ENCODE measurements around the gene EFHC1. TPM values are rescaled to one million over a fixed set of nuclear protein-coding genes. Genes with fewer than 3 reads are reported as not detected.

EFHC1 gene
- total RNA-seq, 1 donor from 2014 or later, result 59.8 TPM

- H3K4me1 ChIP-seq, result peaks cover 11% of the 10 kb centered on the region
- H3F3A ChIP-seq (ENCODE audit: low read depth), result peaks cover 13% of the 10 kb centered on the region
- no peak overlapping the region for H3K4me3 ChIP-seq
- no peaks in the 10 kb centered on the region for H3K79me2 ChIP-seq (ENCODE audit: low read depth)
- H4K20me1 ChIP-seq (ENCODE audit: low read depth), result no peaks in the 10 kb centered on the region
- TF ChIP-seq EZH2phosphoT487 (IDR thresholded peaks at IDR 0.05), result no peak
- no peak for TF ChIP-seq EZH2 (IDR thresholded peaks at IDR 0.05)
- TF ChIP-seq, protein P1, sequence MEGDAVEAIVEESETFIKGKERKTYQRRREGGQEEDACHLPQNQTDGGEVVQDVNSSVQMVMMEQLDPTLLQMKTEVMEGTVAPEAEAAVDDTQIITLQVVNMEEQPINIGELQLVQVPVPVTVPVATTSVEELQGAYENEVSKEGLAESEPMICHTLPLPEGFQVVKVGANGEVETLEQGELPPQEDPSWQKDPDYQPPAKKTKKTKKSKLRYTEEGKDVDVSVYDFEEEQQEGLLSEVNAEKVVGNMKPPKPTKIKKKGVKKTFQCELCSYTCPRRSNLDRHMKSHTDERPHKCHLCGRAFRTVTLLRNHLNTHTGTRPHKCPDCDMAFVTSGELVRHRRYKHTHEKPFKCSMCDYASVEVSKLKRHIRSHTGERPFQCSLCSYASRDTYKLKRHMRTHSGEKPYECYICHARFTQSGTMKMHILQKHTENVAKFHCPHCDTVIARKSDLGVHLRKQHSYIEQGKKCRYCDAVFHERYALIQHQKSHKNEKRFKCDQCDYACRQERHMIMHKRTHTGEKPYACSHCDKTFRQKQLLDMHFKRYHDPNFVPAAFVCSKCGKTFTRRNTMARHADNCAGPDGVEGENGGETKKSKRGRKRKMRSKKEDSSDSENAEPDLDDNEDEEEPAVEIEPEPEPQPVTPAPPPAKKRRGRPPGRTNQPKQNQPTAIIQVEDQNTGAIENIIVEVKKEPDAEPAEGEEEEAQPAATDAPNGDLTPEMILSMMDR (IDR thresholded peaks at IDR 0.05), result no peak
- Mint-ChIP-seq H3K9me3 (no peaks in the 10 kb centered on the region), H3K4me1 (peaks cover 20% of the 10 kb centered on the region), H3K36me3 (no peaks in the 10 kb centered on the region), H3K27ac (no peak overlapping the region), H3K4me3 (no peak overlapping the region), H3K27me3 (ENCODE audit: insufficient read depth, low read depth) (no peaks in the 10 kb centered on the region)
- no peak for DNase-seq (ENCODE audit: low spot score)
- no peak overlapping the region for H2AFZ ChIP-seq (replicated peaks)
- no peaks in the 10 kb centered on the region for H3K27me3 ChIP-seq
- H3K4me2 ChIP-seq, result no peak overlapping the region
- H3K9me3 ChIP-seq (ENCODE audit: low read depth), result no peaks in the 10 kb centered on the region
- H3K27ac ChIP-seq, result no peak overlapping the region
- H3K9ac ChIP-seq, result no peak overlapping the region
- H3K36me3 ChIP-seq, result no peaks in the 10 kb centered on the region
Measured at GRCh38 chr6:52415333-52415732, 4.8 kb upstream of the EFHC1 start.

GRCh38 chr6:52415917-52416628, 4.1 kb upstream of the EFHC1 start:
- no peak overlapping the region for H3K27ac ChIP-seq
- H3K9me3 ChIP-seq (ENCODE audit: low read depth), result no peaks in the 10 kb centered on the region
- H2AFZ ChIP-seq (replicated peaks), result no peak overlapping the region
- Mint-ChIP-seq H3K4me3 (no peak overlapping the region), H3K36me3 (no peaks in the 10 kb centered on the region), H3K4me1 (peaks cover 20% of the 10 kb centered on the region), H3K27me3 (ENCODE audit: insufficient read depth, low read depth) (no peaks in the 10 kb centered on the region), H3K27ac (no peak overlapping the region), H3K9me3 (no peaks in the 10 kb centered on the region)
- H3K36me3 ChIP-seq, result no peaks in the 10 kb centered on the region
- H3K9ac ChIP-seq, result no peak overlapping the region
- H3K4me1 ChIP-seq, result peaks cover 11% of the 10 kb centered on the region
- no peak overlapping the region for H3K4me3 ChIP-seq
- H4K20me1 ChIP-seq (ENCODE audit: low read depth), result no peaks in the 10 kb centered on the region
- peaks cover 15% of the 10 kb centered on the region for H3F3A ChIP-seq (ENCODE audit: low read depth)
- DNase-seq (ENCODE audit: low spot score), result no peak
- TF ChIP-seq, protein P1 (IDR thresholded peaks at IDR 0.05), result no peak
- TF ChIP-seq EZH2phosphoT487 (IDR thresholded peaks at IDR 0.05) (no peak), EZH2 (IDR thresholded peaks at IDR 0.05) (no peak)
- peaks cover 1% of the 10 kb centered on the region for H3K79me2 ChIP-seq (ENCODE audit: low read depth)
- H3K27me3 ChIP-seq, result no peaks in the 10 kb centered on the region
- H3K4me2 ChIP-seq, result no peak overlapping the region

GRCh38 chr6:52416629-52417151, 3.5 kb upstream of the EFHC1 start:
- peak overlapping the region; percentile 22 for H2AFZ ChIP-seq (replicated peaks)
- no peaks in the 10 kb centered on the region for H4K20me1 ChIP-seq (ENCODE audit: low read depth)
- no peaks in the 10 kb centered on the region for H3K9me3 ChIP-seq (ENCODE audit: low read depth)
- Mint-ChIP-seq H3K4me3 (no peak overlapping the region), H3K9me3 (no peaks in the 10 kb centered on the region), H3K4me1 (peaks cover 20% of the 10 kb centered on the region), H3K27me3 (ENCODE audit: insufficient read depth, low read depth) (no peaks in the 10 kb centered on the region), H3K27ac (no peak overlapping the region), H3K36me3 (no peaks in the 10 kb centered on the region)
- H3F3A ChIP-seq (ENCODE audit: low read depth), result peaks cover 15% of the 10 kb centered on the region
- DNase-seq (ENCODE audit: low spot score), result peak; percentile 56
- no peak overlapping the region for H3K27ac ChIP-seq
- H3K4me1 ChIP-seq, result peaks cover 18% of the 10 kb centered on the region
- no peak overlapping the region for H3K4me2 ChIP-seq
- no peak overlapping the region for H3K9ac ChIP-seq
- no peaks in the 10 kb centered on the region for H3K36me3 ChIP-seq
- no peak overlapping the region for H3K4me3 ChIP-seq
- TF ChIP-seq, protein P1 (IDR thresholded peaks at IDR 0.05), result peak; percentile 93
- no peak for TF ChIP-seq EZH2phosphoT487 (IDR thresholded peaks at IDR 0.05)
- peaks cover 7% of the 10 kb centered on the region for H3K79me2 ChIP-seq (ENCODE audit: low read depth)
- no peaks in the 10 kb centered on the region for H3K27me3 ChIP-seq

All from neural progenitor cell (in vitro differentiated cells).